IPS DF 4.7 (cell line): Measurements from ENCODE around the gene DSG4.

ENCODE experiments used
- DNase-seq: peaks from one replicate; pipeline ENCODE4 v3.0.0-alpha.2; 2013; ENCODE audit warnings: low spot score; ENCODE audit errors: extremely low read depth

The DSG4 gene

DNA sequence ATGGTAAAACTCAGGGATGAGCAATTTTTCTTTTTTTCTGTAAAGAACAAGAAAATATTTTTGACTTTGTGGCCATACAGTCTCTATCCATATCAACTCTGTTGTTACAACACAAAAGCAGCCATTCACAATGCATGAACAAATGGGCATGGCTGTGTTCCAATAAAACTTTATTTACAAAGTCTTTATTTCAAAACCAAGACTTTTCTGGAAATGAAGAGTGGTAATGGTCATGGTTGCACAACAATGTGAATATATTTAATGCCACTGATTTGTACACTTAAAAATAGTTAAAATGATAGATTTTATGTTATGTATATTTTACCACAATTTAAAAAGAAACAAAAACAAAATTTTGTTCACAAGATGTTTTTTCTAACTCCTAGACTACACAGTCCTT is 69.3 kb downstream of the DSG4 start:
- no peak for DNase-seq

DNA sequence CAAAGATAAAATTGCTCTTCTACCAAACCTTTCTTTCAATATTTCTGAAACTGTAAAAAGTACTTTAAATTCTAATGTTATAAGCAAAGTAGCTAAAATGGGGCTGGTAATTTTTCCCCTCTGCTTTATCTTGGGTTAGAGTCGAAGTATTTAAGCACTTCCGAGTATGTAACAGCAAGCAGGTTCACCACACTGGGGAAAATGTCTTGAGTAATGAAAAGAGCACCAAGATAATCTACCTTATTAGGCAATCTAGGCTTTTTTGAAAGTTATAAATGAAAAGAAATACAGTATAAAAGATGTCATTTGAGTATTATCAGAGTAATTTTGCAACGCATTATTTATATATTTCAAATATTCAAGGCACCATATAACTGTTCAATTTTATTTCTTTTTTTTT is 70.3 kb downstream of the DSG4 start:
- no peak for DNase-seq

DNA sequence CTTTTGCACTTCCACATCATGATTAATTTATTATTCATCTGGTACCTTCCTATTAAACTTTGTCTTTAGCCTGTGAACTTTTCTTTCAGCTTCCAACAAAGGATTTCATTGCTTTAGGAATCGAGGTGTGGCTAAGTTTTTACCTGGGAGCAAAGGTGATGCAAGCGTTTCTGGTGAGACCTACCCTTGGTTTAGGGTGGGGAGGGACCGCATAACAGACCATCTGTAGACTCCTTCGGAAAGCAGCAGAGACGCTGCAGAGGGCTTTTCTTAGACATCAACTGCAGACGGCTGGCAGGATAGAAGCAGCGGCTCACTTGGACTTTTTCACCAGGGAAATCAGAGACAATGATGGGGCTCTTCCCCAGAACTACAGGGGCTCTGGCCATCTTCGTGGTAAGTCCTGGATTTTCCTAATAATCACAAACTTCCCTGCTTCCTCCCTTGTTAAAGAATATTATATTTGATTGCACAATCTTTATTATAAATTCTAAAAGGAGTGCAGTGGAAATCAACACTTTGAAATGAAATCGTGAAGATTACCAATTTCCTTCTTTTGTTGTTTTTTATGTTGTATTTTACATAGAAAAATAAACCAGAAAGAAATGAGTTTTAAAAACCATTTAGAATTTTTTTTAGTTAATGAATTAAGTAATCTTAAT is 71.1 kb downstream of the DSG4 start, which contains the start of gene DSG3:
DSG3 (plus strand) TSS at position 212 of the 662 bp plus-strand sequence; CDS start at position 349, 137 bp downstream.
- DNase-seq = no peak

DNA sequence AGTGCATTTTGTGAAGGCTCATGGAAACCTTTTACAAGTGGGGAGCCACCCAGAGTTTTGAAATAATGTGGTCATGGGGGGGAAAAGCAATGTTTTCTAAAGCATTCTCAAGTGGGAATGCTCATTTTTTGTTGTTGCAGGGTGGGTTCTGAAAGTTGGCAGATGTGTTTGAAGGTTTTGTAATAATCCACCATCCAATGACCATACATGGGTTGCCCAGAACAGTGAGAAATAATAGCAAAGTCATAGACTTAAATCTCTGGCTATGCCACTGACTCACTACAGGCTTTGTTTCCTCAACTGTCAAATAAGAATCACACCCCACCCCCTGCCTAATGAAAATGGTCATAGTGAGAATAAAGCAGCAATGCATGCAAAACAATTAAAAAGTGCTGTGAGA is 73.8 kb downstream of the DSG4 start:
- no peak for DNase-seq

DNA sequence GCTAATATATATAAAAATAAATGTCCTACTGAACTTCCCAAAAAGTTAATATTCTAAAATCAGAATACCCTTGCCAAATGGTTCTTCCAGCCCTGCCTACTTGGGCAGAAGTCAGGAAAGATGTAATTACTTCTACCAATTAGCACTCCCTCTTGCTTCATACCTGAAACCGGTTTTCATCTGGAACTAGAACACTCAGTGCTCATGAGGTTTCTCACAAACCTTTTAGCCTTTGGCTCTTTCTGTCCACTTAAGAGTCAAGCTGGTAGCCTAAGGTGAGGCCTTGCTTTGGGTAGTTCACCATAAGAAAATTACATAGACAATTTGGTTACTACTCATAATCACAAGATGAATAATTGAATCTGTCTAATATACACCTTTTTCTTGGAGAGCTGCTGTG is 75.0 kb downstream of the DSG4 start:
- no peak for DNase-seq

DNA sequence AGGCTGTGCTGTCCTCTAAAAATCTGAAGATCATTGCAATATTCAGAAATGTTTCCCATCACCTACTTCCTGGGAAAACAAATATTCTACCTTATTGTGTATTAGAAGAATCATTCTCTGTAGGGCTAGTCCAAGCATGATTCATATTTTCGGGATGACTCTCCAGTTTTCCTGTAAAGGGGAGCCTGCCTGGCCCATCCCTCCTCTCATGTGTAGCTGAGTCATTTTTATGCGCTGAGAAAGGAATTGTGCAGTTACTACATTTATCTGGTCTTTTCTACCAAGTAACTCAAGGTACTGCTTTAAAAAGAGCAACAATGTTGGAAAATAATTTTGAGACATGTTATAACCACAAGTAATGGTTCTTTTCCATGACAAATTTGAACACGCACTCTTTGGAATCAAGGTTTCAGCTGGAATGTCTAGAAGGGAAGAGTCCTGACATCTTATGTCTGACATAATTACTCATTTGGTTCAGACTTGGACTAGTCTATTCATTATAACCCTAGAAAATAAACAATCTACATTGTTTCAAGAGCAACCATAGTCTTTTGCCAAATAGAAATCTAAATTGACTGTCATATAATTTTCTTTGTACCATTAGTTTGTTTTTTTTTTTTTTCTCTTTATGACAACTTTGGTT is 77.6 kb downstream of the DSG4 start:
- DNase-seq = no peak
